ENCODE measurements around the gene BRDT.

The BRDT gene

GRCh38 chr1:91949356-91949699 lies at the start of gene BRDT:
BRDT (plus strand) TSS chr1:91949401; CDS start chr1:91962755, 13,354 bp downstream.
- DNase-seq (ENCODE audit: low read depth), result no peak

GRCh38 chr1:91900562-91900961 lies 48.6 kb upstream of the BRDT start:
- DNase-seq (ENCODE audit: low read depth), result no peak

GRCh38 chr1:91901231-91901630 lies 48.0 kb upstream of the BRDT start:
- no peak for DNase-seq (ENCODE audit: low read depth)

- no peak for DNase-seq (ENCODE audit: low read depth)
Measured at GRCh38 chr1:91912266-91912665, 36.9 kb upstream of the BRDT start.

- no peak for DNase-seq (ENCODE audit: low read depth)
Measured at GRCh38 chr1:91913018-91913417, 36.2 kb upstream of the BRDT start.

GRCh38 chr1:91916046-91916445 lies 33.2 kb upstream of the BRDT start:
- no peak for DNase-seq (ENCODE audit: low read depth)

GRCh38 chr1:91916811-91917460 lies 32.3 kb upstream of the BRDT start:
- no peak for DNase-seq (ENCODE audit: low read depth)

- no peak for DNase-seq (ENCODE audit: low read depth)
Measured at GRCh38 chr1:91919962-91920361, 29.2 kb upstream of the BRDT start.

GRCh38 chr1:91924146-91924545 lies 25.1 kb upstream of the BRDT start:
- DNase-seq (ENCODE audit: low read depth), result no peak

GRCh38 chr1:91925644-91926435 lies 23.4 kb upstream of the BRDT start:
- no peak for DNase-seq (ENCODE audit: low read depth)

GRCh38 chr1:91928026-91928425 lies 21.2 kb upstream of the BRDT start:
- DNase-seq (ENCODE audit: low read depth), result no peak

GRCh38 chr1:91929250-91929649 lies 20.0 kb upstream of the BRDT start:
- no peak for DNase-seq (ENCODE audit: low read depth)

- no peak for DNase-seq (ENCODE audit: low read depth)
Measured at GRCh38 chr1:91937613-91938012, 11.6 kb upstream of the BRDT start.

- DNase-seq (ENCODE audit: low read depth), result no peak
Measured at GRCh38 chr1:91940496-91940895, 8.7 kb upstream of the BRDT start.

- no peak for DNase-seq (ENCODE audit: low read depth)
Measured at GRCh38 chr1:91944087-91944486, 5.1 kb upstream of the BRDT start.

GRCh38 chr1:91948097-91948496 lies 1.1 kb upstream of the BRDT start:
- DNase-seq (ENCODE audit: low read depth), result no peak

GRCh38 chr1:91948501-91949355 lies 473 bp upstream of the BRDT start:
- no peak for DNase-seq (ENCODE audit: low read depth)

- no peak for DNase-seq (ENCODE audit: low read depth)
Measured at GRCh38 chr1:91952187-91952586, 3.0 kb downstream of the BRDT start.

- DNase-seq (ENCODE audit: low read depth), result no peak
Measured at GRCh38 chr1:91958926-91959325, 9.7 kb downstream of the BRDT start.

GRCh38 chr1:91968334-91968733 lies 19.1 kb downstream of the BRDT start:
- no peak for DNase-seq (ENCODE audit: low read depth)

- DNase-seq (ENCODE audit: low read depth), result no peak
Measured at GRCh38 chr1:91979383-91979782, 30.2 kb downstream of the BRDT start.

- no peak for DNase-seq (ENCODE audit: low read depth)
Measured at GRCh38 chr1:91980663-91981062, 31.5 kb downstream of the BRDT start.
